ENCODE data around the gene SMOC1.

DNA sequence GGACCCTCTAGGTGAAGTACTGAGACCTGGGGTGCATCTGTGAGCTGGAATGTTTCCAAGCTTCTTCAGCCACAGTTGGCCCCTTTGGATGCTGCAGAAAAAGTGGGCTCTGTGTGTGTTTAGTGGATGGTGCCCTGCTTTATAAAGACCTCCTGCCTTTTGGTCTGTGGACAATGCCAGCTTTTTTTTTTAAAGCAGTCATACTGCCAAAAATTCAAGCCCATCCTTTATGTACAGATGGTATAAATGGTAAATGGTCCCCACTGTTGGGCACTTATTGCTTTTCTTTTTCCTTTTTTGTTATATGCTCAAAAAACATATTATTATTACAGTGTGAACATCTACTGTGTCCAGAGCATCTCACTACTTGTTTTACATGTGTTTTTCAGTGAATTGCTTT is 81.1 kb downstream of the SMOC1 start:
- TF ChIP-seq HIVEP1 (CRISPR knock-in tag; IDR thresholded peaks at IDR 0.05) (no peak), ZNF408 (CRISPR knock-in tag; IDR thresholded peaks at IDR 0.05; ENCODE audit: low read depth) (no peak), MAFF (IDR thresholded peaks at IDR 0.05; ENCODE audit: low read length) (no peak), NFIC (IDR thresholded peaks at IDR 0.05) (no peak), FOXM1 (IDR thresholded peaks at IDR 0.05; ENCODE audit: low read depth) (no peak), FOXM1 (CRISPR knock-in tag; IDR thresholded peaks at IDR 0.05; ENCODE audit: low read depth) (no peak), CREM (IDR thresholded peaks at IDR 0.05; ENCODE audit: low read depth) (no peak)
- TF ChIP-seq, protein P1, sequence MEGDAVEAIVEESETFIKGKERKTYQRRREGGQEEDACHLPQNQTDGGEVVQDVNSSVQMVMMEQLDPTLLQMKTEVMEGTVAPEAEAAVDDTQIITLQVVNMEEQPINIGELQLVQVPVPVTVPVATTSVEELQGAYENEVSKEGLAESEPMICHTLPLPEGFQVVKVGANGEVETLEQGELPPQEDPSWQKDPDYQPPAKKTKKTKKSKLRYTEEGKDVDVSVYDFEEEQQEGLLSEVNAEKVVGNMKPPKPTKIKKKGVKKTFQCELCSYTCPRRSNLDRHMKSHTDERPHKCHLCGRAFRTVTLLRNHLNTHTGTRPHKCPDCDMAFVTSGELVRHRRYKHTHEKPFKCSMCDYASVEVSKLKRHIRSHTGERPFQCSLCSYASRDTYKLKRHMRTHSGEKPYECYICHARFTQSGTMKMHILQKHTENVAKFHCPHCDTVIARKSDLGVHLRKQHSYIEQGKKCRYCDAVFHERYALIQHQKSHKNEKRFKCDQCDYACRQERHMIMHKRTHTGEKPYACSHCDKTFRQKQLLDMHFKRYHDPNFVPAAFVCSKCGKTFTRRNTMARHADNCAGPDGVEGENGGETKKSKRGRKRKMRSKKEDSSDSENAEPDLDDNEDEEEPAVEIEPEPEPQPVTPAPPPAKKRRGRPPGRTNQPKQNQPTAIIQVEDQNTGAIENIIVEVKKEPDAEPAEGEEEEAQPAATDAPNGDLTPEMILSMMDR (IDR thresholded peaks at IDR 0.05 in 2 of 3, conservative IDR thresholded peaks at IDR 0.05 in 1 of 3; ENCODE audit: insufficient read depth in 2 of 3, low read depth in 1 of 3, low read length in 3 of 3) = no peak
